OCI-LY1 (cell line): ENCODE data around the gene SAMD3.

Experiments
- CTCF ChIP-seq: fragments of 200-600 bp; sonication (generic), shearing (Covaris generic); IDR thresholded peaks from 2 replicates; pipeline ENCODE4 v1.5.1; 2017; ENCODE audit warnings: mild to moderate bottlenecking, antibody characterized with exemption, low read length, moderate library complexity, mixed read lengths
- EZH2 ChIP-seq: fragments of 200-600 bp; sonication (generic), shearing (Covaris generic); IDR thresholded peaks from 2 replicates; pipeline ENCODE4 v1.8.0; 2017; ENCODE audit warnings: borderline replicate concordance, mixed run types, mild to moderate bottlenecking, antibody characterized with exemption, low read length, moderate library complexity, mixed read lengths

GRCh38 chr6:130222775-130223174 lies at the start of gene SAMD3:
- TF ChIP-seq CTCF (no peak), EZH2 (no peak)
